AG09319 (cell line): ENCODE results near the gene CNTNAP2.

ENCODE experiments used
- DNase-seq: peaks from one replicate; pipeline ENCODE4 v3.0.0-alpha.2; 2010; ENCODE audit warnings: low read depth; ENCODE audit errors: extremely low read depth
- CTCF ChIP-seq: IDR thresholded peaks from 2 replicates; pipeline ENCODE4 v1.5.1; 2011; ENCODE audit warnings: low read depth, mild to moderate bottlenecking, inconsistent platforms, low read length, moderate library complexity

CNTNAP2 gene

GRCh38 chr7:146956321-146956720, 839.7 kb downstream of the CNTNAP2 start:
- DNase-seq: no peak
- TF ChIP-seq CTCF: no peak

GRCh38 chr7:146956853-146957252, 840.3 kb downstream of the CNTNAP2 start:
- no peak for TF ChIP-seq CTCF
- no peak for DNase-seq

GRCh38 chr7:146960773-146961391, 844.3 kb downstream of the CNTNAP2 start:
- TF ChIP-seq CTCF: no peak
- DNase-seq: no peak

GRCh38 chr7:146961617-146962016, 845.0 kb downstream of the CNTNAP2 start:
- DNase-seq: peak; percentile 7
- TF ChIP-seq CTCF: no peak

- DNase-seq: no peak
- TF ChIP-seq CTCF: no peak
Measured at GRCh38 chr7:146966274-146966673, 849.7 kb downstream of the CNTNAP2 start.

- DNase-seq: no peak
- TF ChIP-seq CTCF: no peak
Measured at GRCh38 chr7:146982482-146982881, 865.9 kb downstream of the CNTNAP2 start.

- TF ChIP-seq CTCF: no peak
- DNase-seq: no peak
Measured at GRCh38 chr7:146991596-146991995, 875.0 kb downstream of the CNTNAP2 start.
